Rectal smooth muscle tissue (tissue), 1 donor: ENCODE results near the gene BDH1.
"Not testable (repeated sequence)": the region's sequence is repeated elsewhere in the genome, so short reads cannot be mapped to it uniquely, and the experiment has no call there.

Source experiments
- H3K27ac ChIP-seq: one replicate; pipeline ENCODE4 v1.7.0; 2013; ENCODE audit warnings: low read depth, low read length, inconsistent platforms
- H3K27me3 ChIP-seq: one replicate; pipeline ENCODE4 v1.7.0; 2013; ENCODE audit warnings: low read length; ENCODE audit not compliant: control insufficient read depth, insufficient read depth
- H3K36me3 ChIP-seq: one replicate; pipeline ENCODE4 v1.7.0; 2013; ENCODE audit warnings: low read length; ENCODE audit not compliant: control insufficient read depth, insufficient read depth
- H3K4me1 ChIP-seq: one replicate; pipeline ENCODE4 v1.7.0; 2013; ENCODE audit warnings: low read length; ENCODE audit not compliant: control insufficient read depth, insufficient read depth
- H3K4me3 ChIP-seq: one replicate; pipeline ENCODE4 v1.7.0; 2013; ENCODE audit warnings: low read length
- H3K9ac ChIP-seq: one replicate; pipeline ENCODE4 v1.7.0; 2013; ENCODE audit warnings: low read length

Gene BDH1

DNA sequence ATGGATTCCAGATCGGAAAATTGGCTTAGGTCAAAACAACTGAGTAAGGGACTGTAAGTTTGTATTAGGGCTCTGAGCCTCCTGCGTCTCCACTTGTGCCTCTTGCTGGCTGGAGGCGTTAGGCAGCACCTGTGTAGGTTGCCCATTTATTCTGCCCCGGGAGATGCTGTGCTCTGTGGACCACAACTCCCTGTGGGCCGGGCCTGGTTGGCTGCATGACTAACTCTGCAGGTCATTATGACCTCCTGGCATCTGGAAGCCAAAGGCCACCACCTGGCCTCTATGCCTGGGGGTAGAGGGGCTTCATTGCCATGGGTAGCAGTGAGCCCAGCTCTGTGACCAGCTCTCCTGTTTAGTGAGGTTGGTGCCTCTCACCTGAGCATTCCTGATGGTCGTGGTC is 36.0 kb upstream of the BDH1 start:
- Histone ChIP-seq H3K36me3 (no peaks in the 10 kb centered on the region), H3K27me3 (no peaks in the 10 kb centered on the region), H3K27ac (no peak overlapping the region), H3K4me1 (no peaks in the 10 kb centered on the region), H3K9ac (no peak overlapping the region), H3K4me3 (no peak overlapping the region)

DNA sequence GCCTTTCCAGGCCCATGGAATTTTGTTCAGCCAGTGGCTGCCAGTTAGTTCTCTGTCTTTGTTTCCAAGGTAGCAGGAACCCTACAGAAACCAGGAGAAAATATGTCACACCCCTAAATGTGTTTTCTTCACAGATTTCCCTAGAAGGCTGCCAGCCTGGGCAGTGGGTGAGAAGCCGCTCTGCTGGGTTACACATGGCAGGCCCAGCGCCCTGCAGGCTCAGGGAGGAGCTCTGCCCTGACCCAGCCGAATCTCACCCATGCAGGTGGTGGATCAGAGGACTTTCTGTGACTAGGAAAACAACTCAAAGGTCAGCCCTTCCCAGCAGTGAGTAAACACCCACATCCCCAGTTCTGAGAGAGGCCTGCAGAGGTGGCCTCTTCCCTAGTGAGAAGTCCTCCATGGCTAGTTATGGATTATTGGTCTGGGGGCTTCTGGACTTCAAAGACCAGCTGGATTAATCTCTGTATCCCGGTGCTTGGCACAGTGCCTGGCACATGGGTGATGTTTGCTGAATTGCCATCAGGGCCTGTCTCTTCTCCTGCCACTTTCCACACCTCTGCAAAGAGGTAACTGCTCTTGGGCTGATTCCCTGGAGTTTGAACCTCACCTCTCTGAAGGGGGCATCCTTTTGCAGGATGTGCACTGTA is 34.7 kb upstream of the BDH1 start:
- Histone ChIP-seq H3K27ac (no peak overlapping the region), H3K9ac (no peak overlapping the region), H3K4me3 (no peak overlapping the region), H3K4me1 (no peaks in the 10 kb centered on the region), H3K27me3 (no peaks in the 10 kb centered on the region), H3K36me3 (no peaks in the 10 kb centered on the region)

DNA sequence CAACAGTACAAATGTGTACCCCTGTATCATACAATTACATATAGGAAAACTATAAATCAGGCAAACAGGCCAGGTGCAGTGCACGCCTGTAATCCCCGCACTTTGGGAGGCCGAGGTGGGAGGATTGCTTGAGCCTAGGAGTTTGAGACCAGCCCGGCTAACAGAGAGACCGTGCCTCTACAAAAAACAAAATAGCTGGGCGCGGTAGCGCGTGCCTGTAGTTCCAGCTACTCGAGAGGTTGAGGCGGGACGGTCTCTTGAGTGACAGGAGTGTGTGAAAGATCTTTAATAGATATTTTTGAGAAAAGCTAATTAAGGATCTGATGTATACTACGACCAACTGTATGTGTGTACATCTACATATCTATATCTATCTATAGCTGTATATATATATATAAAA is 33.8 kb upstream of the BDH1 start:
- no peak overlapping the region for H3K4me3 ChIP-seq
- no peaks in the 10 kb centered on the region for H3K36me3 ChIP-seq
- H3K4me1 ChIP-seq, result no peaks in the 10 kb centered on the region
- no peaks in the 10 kb centered on the region for H3K27me3 ChIP-seq
- H3K9ac ChIP-seq, result no peak overlapping the region
- no peak overlapping the region for H3K27ac ChIP-seq

DNA sequence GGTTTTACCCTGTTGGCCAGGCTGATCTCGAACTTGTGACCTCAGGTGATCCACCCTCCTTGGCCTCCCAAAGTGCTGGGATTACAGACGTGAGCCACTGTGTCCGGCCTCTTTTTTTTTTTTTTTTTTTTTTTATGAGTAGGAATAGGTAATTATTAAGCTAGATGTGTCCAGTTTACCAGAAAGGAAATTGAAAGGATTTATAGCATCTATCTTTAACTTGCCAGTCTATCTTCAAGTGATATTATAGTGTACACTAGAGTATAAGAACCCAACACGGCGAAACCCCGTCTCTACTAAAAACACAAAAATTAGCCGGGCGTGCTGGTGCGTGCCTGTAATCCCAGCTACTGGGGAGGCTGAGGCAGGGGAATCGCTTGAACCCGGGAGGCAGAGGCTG is 31.0 kb upstream of the BDH1 start:
- not testable (repeated sequence) for H3K27me3 ChIP-seq, H3K4me3 ChIP-seq, H3K27ac ChIP-seq, H3K36me3 ChIP-seq, H3K4me1 ChIP-seq, H3K9ac ChIP-seq

DNA sequence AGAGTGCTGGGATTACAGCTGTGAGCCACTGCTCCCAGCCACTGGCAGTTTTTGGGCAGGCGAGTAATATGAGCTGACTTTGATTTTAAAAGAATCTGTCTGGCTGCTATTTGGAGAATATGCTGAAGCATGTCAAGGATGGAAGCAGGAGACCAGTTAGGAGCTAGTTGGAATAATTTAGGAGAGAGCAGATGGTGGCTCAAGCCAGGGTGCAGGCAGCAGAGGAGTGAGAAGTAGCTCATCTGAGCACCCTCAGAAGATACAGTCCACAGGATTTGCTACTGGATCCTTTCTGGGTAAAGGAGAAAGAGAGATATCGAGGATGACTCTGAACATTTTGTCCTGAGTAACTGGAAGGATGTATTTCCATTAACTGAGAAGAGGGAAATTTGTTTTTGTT is 30.4 kb upstream of the BDH1 start:
- Histone ChIP-seq H3K4me3 (no peak overlapping the region), H3K27me3 (no peaks in the 10 kb centered on the region), H3K36me3 (no peaks in the 10 kb centered on the region), H3K27ac (no peak overlapping the region), H3K9ac (no peak overlapping the region), H3K4me1 (no peaks in the 10 kb centered on the region)

DNA sequence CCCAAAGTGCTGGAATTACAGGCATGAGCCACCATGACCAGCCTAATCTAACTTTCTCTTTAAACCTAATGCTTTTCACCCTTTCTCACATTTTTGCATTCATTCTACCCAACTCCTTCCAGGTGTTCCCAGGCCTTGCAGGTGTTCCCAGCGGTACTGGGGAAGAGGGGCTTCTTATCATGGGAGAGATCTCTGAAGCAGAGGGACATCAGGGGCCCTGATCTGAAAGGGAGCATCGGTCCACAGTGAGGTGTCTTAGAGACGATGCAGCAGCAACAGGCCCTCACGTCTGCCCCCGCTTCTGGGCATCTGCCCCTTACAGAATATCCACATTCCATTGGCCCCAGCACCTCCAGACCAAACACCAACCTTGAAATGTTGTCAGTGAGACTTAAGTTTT is 29.0 kb upstream of the BDH1 start:
- no peak overlapping the region for H3K4me3 ChIP-seq
- H3K36me3 ChIP-seq, result peaks cover 3% of the 10 kb centered on the region
- no peaks in the 10 kb centered on the region for H3K4me1 ChIP-seq
- no peaks in the 10 kb centered on the region for H3K27me3 ChIP-seq
- no peak overlapping the region for H3K9ac ChIP-seq
- H3K27ac ChIP-seq, result no peak overlapping the region

DNA sequence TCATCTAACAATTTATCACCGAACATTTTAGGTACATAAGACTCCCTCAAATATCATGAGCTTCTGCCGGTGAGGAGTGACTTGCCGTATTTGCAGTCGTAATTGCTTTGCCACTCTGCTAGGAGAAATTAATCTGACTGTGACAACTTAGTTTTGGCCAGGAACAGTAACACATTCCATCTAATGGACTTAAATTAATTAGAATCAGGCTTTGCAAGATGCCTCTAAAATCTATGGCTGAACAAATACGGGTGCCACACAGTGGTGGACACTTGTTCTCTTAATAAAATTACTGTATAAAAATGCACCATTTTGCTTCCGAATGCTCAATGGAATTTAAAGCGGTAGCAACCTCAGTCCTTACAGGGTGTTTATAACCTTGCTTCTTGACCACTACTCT is 27.6 kb upstream of the BDH1 start:
- no peaks in the 10 kb centered on the region for H3K27me3 ChIP-seq
- peaks cover 3% of the 10 kb centered on the region for H3K36me3 ChIP-seq
- H3K9ac ChIP-seq, result no peak overlapping the region
- no peak overlapping the region for H3K4me3 ChIP-seq
- H3K27ac ChIP-seq, result no peak overlapping the region
- H3K4me1 ChIP-seq, result no peaks in the 10 kb centered on the region

DNA sequence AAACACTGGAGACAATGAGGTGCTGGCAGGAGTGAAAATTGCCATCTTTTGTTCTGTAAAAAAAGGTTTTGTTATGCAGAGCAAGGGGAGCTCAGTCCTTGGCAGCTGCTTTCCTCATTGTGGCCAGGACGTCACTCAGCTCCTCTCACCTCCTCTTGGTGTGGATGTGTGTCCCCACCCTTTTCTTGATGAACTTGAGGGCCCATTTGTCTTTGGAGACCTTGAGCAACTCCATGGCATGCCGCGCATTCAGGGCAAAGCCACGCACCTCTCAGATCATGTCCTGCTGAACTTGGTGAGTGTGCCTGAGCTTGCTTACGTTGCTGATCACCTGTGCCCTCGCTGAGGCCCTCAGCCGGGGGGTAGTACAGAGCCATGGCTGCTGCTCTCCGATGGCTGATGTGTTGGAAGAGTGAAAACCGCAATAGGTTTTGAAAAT is 24.5 kb upstream of the BDH1 start:
- H3K4me1 ChIP-seq, result no peaks in the 10 kb centered on the region
- H3K27ac ChIP-seq, result no peak overlapping the region
- H3K36me3 ChIP-seq, result peaks cover 8% of the 10 kb centered on the region
- no peak overlapping the region for H3K4me3 ChIP-seq
- H3K27me3 ChIP-seq, result no peaks in the 10 kb centered on the region
- no peak overlapping the region for H3K9ac ChIP-seq

DNA sequence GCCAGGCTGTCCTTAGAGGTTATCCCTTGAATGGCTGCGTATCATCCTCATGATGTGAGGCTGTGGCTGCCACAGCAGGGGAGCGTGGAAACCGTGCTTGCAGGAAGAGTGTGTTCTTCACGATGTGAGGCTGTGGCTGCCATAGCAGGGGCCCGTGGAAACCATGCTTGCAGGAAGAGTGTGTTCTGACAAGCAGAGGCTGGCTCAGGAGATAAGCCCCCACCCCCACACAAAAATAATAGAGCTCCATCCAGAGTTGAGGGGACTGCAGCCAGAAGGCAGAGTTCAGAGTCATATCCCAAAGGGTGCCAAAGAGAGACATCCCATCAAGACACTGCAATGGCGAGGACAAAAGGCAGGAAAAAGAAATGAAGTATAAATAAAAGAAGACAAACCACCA is 22.6 kb upstream of the BDH1 start:
- H3K9ac ChIP-seq, result no peak overlapping the region
- no peaks in the 10 kb centered on the region for H3K4me1 ChIP-seq
- no peak overlapping the region for H3K27ac ChIP-seq
- H3K27me3 ChIP-seq, result no peaks in the 10 kb centered on the region
- no peak overlapping the region for H3K4me3 ChIP-seq
- peaks cover 8% of the 10 kb centered on the region for H3K36me3 ChIP-seq

DNA sequence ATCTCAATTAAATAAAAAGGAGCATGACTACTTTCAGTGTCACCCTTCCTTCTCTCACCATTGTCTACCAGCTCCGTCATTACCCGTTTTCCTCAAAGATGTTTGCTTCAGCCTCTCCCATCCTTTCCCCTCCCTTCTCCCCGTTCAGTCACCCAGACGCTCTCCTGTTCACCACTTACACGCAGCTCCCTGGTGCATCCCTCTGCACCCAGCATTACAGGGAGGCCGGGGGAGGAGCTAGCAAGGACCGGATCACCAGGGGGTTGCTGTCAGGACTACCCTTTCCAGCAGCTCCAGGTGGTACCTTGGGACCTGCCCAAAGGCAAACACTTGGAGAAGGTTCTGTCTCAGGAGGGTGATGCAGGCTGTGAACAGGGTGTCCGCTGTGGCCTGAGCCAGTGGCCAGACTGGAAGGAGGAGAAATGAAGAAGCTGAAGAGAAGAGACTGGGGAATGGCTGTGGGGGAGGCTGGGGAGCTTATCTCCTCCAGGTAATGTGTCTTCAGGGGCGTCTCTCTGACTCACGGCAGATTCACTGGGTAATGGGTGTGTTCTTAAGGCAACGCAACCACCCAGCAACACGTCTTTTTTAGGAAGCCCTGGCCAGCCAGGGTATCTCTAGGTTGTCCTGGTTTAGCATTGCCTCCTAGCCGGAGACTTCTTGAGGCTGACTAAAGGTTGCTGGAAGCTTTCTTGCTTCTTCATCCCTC is 21.8 kb upstream of the BDH1 start:
- no peak overlapping the region for H3K27ac ChIP-seq
- H3K4me3 ChIP-seq, result no peak overlapping the region
- no peak overlapping the region for H3K9ac ChIP-seq
- peaks cover 8% of the 10 kb centered on the region for H3K36me3 ChIP-seq
- H3K4me1 ChIP-seq, result no peaks in the 10 kb centered on the region
- no peaks in the 10 kb centered on the region for H3K27me3 ChIP-seq

DNA sequence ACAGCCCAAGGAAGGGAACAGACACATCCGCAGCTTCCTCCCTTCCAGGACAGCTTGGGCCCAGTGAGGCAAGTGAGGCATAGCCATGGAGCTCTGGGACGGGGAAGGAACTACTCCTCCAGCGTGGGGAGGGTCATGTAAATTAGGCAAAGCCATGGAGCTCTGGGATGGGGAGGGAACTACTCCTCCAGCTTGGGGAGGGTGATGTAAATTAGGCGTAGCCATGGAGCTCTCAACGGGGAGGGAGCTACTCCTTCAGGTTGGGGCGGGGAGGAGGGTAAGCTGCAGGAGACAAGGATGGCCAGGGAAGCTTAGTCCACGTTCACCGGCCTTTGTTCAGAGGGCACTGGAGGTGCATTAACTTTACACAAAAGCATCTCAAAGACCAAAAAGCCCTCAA is 21.1 kb upstream of the BDH1 start:
- no peak overlapping the region for H3K9ac ChIP-seq
- H3K36me3 ChIP-seq, result peaks cover 8% of the 10 kb centered on the region
- H3K4me1 ChIP-seq, result no peaks in the 10 kb centered on the region
- H3K27me3 ChIP-seq, result no peaks in the 10 kb centered on the region
- H3K27ac ChIP-seq, result no peak overlapping the region
- no peak overlapping the region for H3K4me3 ChIP-seq

DNA sequence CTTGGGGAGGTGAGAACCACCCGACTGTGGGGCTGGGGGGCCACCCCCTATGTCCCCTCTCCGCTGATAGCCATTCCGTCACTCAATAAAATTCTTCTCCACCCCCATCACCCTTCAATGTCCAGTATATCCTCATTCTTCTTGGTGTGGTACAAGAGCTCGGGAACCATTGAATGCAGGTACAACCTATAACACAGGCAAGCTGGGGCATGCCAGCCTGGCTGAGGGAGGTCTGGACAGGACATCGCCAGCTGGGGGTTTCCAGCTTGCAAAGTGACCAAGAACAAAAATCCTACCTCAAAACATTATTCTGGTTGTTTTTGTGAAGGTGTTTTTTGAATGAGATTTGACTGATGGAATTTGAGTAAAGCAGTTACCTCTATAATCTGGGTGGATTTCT is 19.6 kb upstream of the BDH1 start:
- peaks cover 7% of the 10 kb centered on the region for H3K36me3 ChIP-seq
- H3K4me1 ChIP-seq, result no peaks in the 10 kb centered on the region
- no peaks in the 10 kb centered on the region for H3K27me3 ChIP-seq
- no peak overlapping the region for H3K4me3 ChIP-seq
- no peak overlapping the region for H3K9ac ChIP-seq
- H3K27ac ChIP-seq, result no peak overlapping the region

DNA sequence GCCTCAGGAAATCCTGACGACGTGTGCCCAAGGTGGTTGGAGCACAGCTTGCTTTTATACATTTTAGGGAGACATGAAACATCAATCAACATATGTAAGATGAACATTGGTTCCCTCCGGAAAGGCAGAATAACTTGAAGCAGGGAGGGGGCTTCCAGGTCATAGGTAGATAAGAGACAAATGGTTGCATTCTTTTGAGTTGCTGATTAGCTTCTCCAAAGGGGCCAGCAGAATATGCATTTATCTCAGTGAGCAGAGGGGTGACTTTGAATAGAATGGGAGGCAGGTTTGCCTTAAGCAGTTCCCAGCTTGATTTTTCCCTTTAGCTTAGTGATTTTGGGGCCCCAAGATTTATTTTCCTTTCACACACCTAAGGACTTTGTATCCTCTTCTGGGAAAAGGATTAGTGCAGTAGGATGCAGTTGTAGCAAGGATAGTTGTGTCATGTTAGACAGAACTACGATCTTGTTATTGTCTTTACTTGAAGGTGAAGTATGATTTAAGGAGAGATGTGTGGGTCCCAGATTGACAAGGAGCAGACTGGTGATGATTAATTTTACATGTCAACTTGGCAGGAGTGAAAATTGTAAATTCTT is 18.7 kb upstream of the BDH1 start:
- H3K9ac ChIP-seq, H3K27ac ChIP-seq, H3K27me3 ChIP-seq, H3K36me3 ChIP-seq, H3K4me3 ChIP-seq, H3K4me1 ChIP-seq: not testable (repeated sequence)
